GM13976 (cell line): Measurements from ENCODE around the gene ANKRD55.

Experiments
- DNase-seq: peaks from one replicate; pipeline ENCODE4 v3.0.0; 2012; ENCODE audit warnings: low spot score
- CTCF ChIP-seq: IDR thresholded peaks from 2 replicates; pipeline ENCODE4 v1.5.1; 2012; ENCODE audit warnings: borderline replicate concordance, mild to moderate bottlenecking; ENCODE audit not compliant: insufficient read depth; ENCODE audit errors: extremely low read depth, missing control alignments, control extremely low read depth
- in situ Hi-C: fragments of 300-500 bp; cut with MboI; formaldehyde crosslinking; loops from one replicate; pipeline ENCODE4 v1.12.0; 2022; ENCODE audit warnings: low sequenced_read_pairs, mixed read lengths, inconsistent platforms; ENCODE audit not compliant: unreplicated experiment

ANKRD55 gene

GRCh38 chr5:56077796-56078233 is 155.3 kb downstream of the ANKRD55 start:
- TF ChIP-seq CTCF = no peak
- in situ Hi-C loops = no loop called here

GRCh38 chr5:56076486-56076885 is 156.6 kb downstream of the ANKRD55 start:
- in situ Hi-C loops = no loop called here
- no peak for DNase-seq
- no peak for TF ChIP-seq CTCF

More at GRCh38 chr5:56077796-56078233, 155.3 kb downstream of the ANKRD55 start:
- no peak for DNase-seq

GRCh38 chr5:56075361-56075760 is 157.8 kb downstream of the ANKRD55 start:
- no peak for TF ChIP-seq CTCF
- no peak for DNase-seq
- in situ Hi-C loops = no loop called here

GRCh38 chr5:56072863-56073766 is 160.0 kb downstream of the ANKRD55 start:
- in situ Hi-C loops = no loop called here
- no peak for DNase-seq
- no peak for TF ChIP-seq CTCF

GRCh38 chr5:56071470-56071869 is 161.7 kb downstream of the ANKRD55 start:
- TF ChIP-seq CTCF = no peak
- in situ Hi-C loops = no loop called here

GRCh38 chr5:56070851-56071465 is 162.2 kb downstream of the ANKRD55 start:
- in situ Hi-C loops = no loop called here
- no peak for DNase-seq

More at GRCh38 chr5:56071470-56071869, 161.7 kb downstream of the ANKRD55 start:
- DNase-seq = no peak

More at GRCh38 chr5:56070851-56071465, 162.2 kb downstream of the ANKRD55 start:
- no peak for TF ChIP-seq CTCF
